Stimulated activated CD8-positive, alpha-beta memory T cell treated with anti-CD3 and anti-CD28 coated beads, Interleukin-12 subunit alpha, Interleukin-12 subunit beta, amount 100 ng/mL, for 24 hours (primary cell): ENCODE measurements around the gene GUCY2D.

Experiments used
- DNase-seq: peaks from one replicate; pipeline ENCODE4 v3.0.0-alpha.2; 2020; ENCODE audit errors: extremely low read depth

The GUCY2D gene

GRCh38 chr17:8063761-8064534 is 61.5 kb downstream of the GUCY2D start:
- DNase-seq: no peak

- DNase-seq: no peak
Measured at GRCh38 chr17:8064561-8065019, 62.2 kb downstream of the GUCY2D start.

GRCh38 chr17:8066841-8067775 is 64.7 kb downstream of the GUCY2D start:
- DNase-seq: no peak

- no peak for DNase-seq
Measured at GRCh38 chr17:8067806-8068205, 65.4 kb downstream of the GUCY2D start.

- DNase-seq: no peak
Measured at GRCh38 chr17:8068736-8069586, 66.5 kb downstream of the GUCY2D start.

- DNase-seq: no peak
Measured at GRCh38 chr17:8069587-8069860, 67.1 kb downstream of the GUCY2D start.
